Urinary bladder (tissue), 4 donors: ENCODE data around the gene TRPV6. TPM values are rescaled to one million over a fixed set of nuclear protein-coding genes. Genes with fewer than 3 reads are reported as not detected.

ENCODE experiments used
- DNase-seq: peaks from one replicate; pipeline ENCODE4 v3.0.0-alpha.2; 2015; ENCODE audit errors: extremely low spot score
- H3K27ac ChIP-seq: one replicate; pipeline ENCODE4 v1.5.1; 2013; ENCODE audit warnings: low read depth, mild to moderate bottlenecking, moderate library complexity
- H3K36me3 ChIP-seq: one replicate; pipeline ENCODE4 v1.6.1; 2013; ENCODE audit warnings: mild to moderate bottlenecking, moderate library complexity; ENCODE audit not compliant: insufficient read depth
- H3K4me1 ChIP-seq: one replicate; pipeline ENCODE4 v1.6.1; 2013; ENCODE audit warnings: mild to moderate bottlenecking, moderate library complexity; ENCODE audit not compliant: insufficient read depth
- H3K4me3 ChIP-seq: one replicate; pipeline ENCODE4 v1.5.1; 2013; ENCODE audit warnings: low read depth, low read length
- WGBS: extraction: QIAGEN DNeasy Blood & Tissue Kit; methylation state at CpG from one replicate; pipeline ENCODE4 v1.1.7; 2013; 5-methylcytosine and 5-hydroxymethylcytosine counted together
- polyA plus RNA-seq: library from polyadenylated mRNA; stranded (reverse); fragments of 200-250 nt; gene quantifications from one replicate; pipeline ENCODE4 v1.2.3, GENCODE V29; 2013
- total RNA-seq: library from RNA; depleted of rRNA; stranded (reverse); fragments of >200 nt; gene quantifications from one replicate; pipeline ENCODE4 v1.2.3, GENCODE V29; 2014
- donor health status: healthy with polysubstance abuse.
- donor health status: healthy.

TRPV6 gene
- total and polyA plus RNA-seq, 2 donors, result 0.32 to 0.74 TPM

DNA sequence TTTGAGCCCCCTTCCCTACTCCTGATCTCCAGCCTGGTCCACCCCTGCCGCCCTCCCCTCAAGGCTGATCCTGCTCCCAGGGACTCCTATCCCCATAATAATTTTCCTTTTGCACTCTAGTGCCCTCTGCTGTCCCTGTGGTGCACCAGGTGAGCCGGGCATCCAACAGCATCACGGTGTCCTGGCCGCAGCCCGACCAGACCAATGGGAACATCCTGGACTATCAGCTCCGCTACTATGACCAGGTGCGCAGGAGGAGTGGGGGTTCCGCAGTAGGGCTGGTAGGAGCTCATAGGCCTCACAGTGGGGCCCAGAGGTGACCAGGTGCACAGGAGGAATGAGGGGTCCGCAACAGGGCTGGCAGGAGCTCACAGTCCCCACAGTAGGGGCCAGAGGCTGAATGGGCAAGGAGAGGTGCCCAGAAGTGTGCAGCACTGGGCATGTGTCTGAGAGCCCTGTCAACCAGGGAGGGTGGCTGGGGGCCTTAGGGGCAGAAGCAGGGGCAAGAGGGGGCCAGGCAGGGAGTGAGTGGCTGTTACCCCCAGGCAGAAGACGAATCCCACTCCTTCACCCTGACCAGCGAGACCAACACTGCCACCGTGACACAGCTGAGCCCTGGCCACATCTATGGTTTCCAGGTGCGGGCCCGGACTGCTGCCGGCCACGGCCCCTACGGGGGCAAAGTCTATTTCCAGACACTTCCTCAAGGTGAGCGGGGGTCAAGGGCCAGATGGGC is 19.0 kb downstream of the TRPV6 start:
- peaks cover 2% of the 10 kb centered on the region for H3K36me3 ChIP-seq
- DNase-seq, result no peak
- H3K27ac ChIP-seq, result no peak overlapping the region
- WGBS, result 77% methylated on average over 18 of the region's 18 CpGs
- no peak overlapping the region for H3K4me3 ChIP-seq
- no peaks in the 10 kb centered on the region for H3K4me1 ChIP-seq

DNA sequence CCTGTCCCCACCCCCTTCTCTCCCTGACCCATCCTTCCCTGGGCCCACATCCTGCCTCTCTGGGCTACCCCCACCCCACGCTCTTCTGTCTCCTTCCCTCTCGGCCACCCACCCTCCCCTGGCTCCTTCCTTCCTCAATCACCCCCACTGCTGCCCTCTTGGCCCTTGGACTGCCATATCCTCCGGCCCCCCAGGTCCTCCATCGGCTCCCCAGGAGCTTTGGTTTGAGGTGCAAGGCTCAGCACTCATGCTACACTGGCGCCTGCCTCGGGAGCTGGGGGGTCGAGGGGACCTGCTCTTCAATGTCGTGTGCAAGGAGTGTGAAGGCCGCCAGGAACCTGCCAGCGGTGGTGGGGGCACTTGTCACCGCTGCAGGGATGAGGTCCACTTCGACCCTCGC is 19.8 kb downstream of the TRPV6 start:
- WGBS, result 70% methylated on average over 13 of the region's 13 CpGs

DNA sequence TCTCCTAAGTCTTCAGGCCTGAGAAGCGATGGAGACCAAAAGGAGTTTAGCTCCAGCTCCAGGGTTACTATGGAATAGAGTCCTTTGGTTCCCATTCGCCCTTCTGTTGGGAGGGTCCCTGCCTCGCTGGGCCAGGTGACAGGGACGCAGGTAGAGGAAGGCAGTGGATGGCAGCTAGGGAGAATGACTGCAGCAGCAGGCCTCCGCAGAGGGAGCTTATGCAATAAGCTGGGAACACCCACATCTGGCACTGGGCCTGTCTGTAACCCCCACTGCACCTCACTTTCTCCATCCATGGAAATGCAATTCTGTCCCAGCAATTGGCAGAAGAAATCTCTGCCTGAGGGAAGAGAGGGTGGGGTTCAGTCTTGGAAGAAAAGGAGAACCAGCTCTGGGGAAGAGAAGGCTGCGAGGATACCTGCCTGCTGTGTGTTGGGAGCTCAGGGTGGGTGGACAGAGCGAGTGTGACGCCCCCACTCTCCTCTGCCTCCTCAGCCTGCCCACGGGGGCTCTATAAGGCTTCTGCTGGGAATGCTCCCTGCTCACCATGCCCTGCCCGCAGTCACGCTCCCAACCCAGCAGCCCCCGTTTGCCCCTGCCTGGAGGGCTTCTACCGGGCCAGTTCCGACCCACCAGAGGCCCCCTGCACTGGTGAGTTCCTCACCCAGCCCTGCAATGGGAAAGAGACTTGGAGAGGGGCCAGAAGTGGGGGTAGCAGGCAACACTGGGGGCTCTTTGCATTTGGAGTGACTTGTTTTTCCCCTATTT is 20.4 kb downstream of the TRPV6 start:
- no peaks in the 10 kb centered on the region for H3K4me1 ChIP-seq
- H3K36me3 ChIP-seq, result peaks cover 2% of the 10 kb centered on the region
- no peak overlapping the region for H3K27ac ChIP-seq
- WGBS, result 79% methylated on average over 14 of the region's 14 CpGs
- no peak overlapping the region for H3K4me3 ChIP-seq
- no peak for DNase-seq

More for the DNA sequence above, 19.8 kb downstream of the TRPV6 start:
- no peak overlapping the region for H3K27ac ChIP-seq
- H3K4me1 ChIP-seq, result no peaks in the 10 kb centered on the region
- H3K4me3 ChIP-seq, result no peak overlapping the region
- DNase-seq, result no peak
- H3K36me3 ChIP-seq, result peaks cover 2% of the 10 kb centered on the region

DNA sequence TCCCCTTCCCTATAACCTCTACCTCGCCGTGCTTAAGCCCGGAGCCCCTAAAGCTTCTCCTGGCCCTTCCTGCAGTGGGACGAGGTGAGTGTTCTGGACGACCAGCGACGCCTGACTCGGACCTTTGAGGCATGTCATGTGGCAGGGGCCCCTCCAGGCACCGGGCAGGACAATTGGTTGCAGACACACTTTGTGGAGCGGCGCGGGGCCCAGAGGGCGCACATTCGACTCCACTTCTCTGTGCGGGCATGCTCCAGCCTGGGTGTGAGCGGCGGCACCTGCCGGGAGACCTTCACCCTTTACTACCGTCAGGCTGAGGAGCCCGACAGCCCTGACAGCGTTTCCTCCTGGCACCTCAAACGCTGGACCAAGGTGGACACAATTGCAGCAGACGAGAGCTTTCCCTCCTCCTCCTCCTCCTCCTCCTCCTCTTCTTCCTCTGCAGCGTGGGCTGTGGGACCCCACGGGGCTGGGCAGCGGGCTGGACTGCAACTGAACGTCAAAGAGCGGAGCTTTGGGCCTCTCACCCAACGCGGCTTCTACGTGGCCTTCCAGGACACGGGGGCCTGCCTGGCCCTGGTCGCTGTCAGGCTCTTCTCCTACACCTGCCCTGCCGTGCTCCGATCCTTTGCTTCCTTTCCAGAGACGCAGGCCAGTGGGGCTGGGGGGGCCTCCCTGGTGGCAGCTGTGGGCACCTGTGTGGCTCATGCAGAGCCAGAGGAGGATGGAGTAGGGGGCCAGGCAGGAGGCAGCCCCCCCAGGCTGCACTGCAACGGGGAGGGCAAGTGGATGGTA is 21.5 kb downstream of the TRPV6 start:
- WGBS, result 93% methylated on average over 37 of the region's 37 CpGs
- H3K36me3 ChIP-seq, result peaks cover 2% of the 10 kb centered on the region
- H3K4me3 ChIP-seq, result no peak overlapping the region
- DNase-seq, result no peak
- no peaks in the 10 kb centered on the region for H3K4me1 ChIP-seq
- no peak overlapping the region for H3K27ac ChIP-seq

DNA sequence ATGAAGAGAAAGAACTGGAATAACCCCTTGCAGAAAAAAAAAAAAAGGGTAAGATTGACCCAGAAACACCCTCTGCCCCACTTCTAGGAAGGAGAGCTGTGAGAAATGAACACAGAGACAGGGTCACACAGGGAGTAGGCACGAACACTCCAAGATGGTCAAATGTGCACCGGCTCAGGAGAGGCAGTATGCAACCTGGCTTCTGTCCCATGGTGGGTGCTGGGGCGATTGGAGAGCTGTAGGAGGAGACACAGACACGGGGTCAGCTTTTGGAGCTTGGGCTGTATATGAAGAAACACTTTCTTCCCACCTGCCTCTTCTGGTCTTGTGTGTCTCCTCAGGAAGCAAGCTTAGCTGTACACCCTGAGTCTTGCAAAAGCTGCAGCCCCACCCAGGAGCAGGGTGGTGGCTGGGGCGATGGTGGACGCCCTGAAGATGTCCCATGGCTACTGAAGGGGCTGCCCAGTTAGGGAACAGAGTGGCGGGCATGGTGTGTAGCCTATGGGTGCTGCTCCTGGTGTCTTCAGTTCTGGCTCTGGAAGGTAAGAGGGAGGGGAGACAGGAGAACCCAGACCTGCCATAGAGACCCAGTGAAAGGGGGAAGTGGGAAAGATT is 22.7 kb downstream of the TRPV6 start:
- 90% methylated on average over 7 of the region's 7 CpGs for WGBS
- H3K27ac ChIP-seq, result no peak overlapping the region
- H3K4me1 ChIP-seq, result no peaks in the 10 kb centered on the region
- no peaks in the 10 kb centered on the region for H3K36me3 ChIP-seq
- H3K4me3 ChIP-seq, result no peak overlapping the region
- DNase-seq, result no peak

DNA sequence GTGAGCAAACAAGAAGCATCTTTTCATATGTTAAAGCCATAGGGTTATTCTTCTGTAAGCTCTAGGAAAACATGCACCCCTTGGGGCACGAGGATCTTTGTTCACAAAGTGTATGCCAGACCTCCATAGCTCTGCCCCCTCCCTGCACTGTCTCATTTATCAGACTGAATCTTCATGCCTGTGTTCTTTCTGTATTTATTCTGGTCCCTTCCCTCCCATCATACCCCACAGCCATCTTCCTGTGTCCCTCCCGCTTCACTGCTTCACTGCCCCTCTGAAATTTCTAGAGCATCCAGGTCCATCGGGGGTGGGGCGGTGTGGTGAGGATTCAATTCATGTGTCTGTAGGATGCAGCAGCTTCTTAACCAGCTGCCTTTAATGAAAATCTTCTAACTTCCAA is 23.2 kb downstream of the TRPV6 start:
- H3K4me3 ChIP-seq, result no peak overlapping the region
- DNase-seq, result no peak
- WGBS, result 94% methylated on average over 4 of the region's 4 CpGs

DNA sequence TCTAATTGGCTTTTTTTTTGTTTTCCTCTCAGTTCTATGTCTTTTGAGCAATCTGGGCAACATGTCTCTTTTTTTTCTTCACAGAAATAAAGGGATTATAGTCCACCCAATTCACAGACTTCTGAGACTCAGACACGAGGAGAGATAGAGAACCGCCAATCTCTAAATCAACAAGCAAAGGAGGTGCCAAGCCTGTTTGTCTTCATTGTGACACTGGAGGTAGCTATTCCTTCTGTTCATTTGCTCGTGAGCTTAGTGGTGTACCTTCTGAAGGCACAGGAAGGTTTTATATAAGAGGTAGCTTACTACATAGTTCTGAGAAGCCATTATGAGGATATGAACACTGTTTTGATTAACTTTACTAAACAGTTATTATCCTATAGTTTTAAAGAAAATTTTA is 24.6 kb downstream of the TRPV6 start:
- DNase-seq, result no peak
- H3K27ac ChIP-seq, result no peak overlapping the region
- no peaks in the 10 kb centered on the region for H3K4me1 ChIP-seq
- H3K36me3 ChIP-seq, result no peaks in the 10 kb centered on the region
- WGBS, result 87% methylated on average over 3 of the region's 3 CpGs
- H3K4me3 ChIP-seq, result no peak overlapping the region

More for the DNA sequence above, 23.2 kb downstream of the TRPV6 start:
- Histone ChIP-seq H3K4me1 (no peaks in the 10 kb centered on the region), H3K36me3 (no peaks in the 10 kb centered on the region), H3K27ac (no peak overlapping the region)

DNA sequence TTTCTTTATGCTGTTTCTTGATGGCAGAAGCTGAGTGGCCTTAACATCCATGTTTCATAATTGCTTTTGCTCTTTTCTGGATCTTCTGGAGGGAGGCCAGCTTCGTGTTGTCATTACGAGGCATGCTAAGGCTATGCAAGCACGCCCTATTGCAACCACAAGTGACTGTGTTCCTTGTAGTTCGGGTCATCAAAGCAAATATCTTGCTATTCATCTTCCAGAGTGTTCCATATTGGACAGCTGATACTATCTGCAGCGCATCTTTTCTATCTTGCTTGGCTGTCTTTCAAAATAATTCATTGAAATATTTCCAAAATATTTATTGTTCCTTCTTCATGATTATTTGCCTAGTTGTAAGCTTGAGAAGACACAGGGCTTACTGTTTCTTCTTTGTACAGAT is 25.7 kb downstream of the TRPV6 start:
- Histone ChIP-seq H3K4me3 (no peak overlapping the region), H3K36me3 (no peaks in the 10 kb centered on the region), H3K4me1 (no peaks in the 10 kb centered on the region), H3K27ac (no peak overlapping the region)
- 17% methylated on average over 5 of the region's 5 CpGs for WGBS
- peak; percentile 17 for DNase-seq

DNA sequence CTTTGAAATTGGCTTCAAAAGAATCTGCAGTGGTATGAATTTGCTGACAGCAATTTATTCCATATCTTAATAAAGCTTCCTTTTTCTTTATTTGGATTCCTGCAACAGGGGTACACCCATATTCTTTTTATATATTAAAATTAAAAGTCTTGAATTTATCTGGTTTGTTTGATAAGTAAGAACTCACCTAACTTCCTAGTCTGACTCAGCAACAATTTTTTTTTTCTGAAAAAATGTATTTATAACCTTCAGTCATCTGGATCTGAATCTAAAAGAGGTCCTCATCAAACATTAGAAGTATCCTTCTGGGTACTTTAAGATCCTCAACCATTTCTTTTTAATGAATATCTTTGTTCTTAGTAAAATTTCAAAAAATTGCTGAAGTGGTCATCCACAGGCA is 26.1 kb downstream of the TRPV6 start:
- H3K36me3 ChIP-seq, result no peaks in the 10 kb centered on the region
- DNase-seq, result no peak
- no peaks in the 10 kb centered on the region for H3K4me1 ChIP-seq
- H3K27ac ChIP-seq, result no peak overlapping the region
- H3K4me3 ChIP-seq, result no peak overlapping the region

DNA sequence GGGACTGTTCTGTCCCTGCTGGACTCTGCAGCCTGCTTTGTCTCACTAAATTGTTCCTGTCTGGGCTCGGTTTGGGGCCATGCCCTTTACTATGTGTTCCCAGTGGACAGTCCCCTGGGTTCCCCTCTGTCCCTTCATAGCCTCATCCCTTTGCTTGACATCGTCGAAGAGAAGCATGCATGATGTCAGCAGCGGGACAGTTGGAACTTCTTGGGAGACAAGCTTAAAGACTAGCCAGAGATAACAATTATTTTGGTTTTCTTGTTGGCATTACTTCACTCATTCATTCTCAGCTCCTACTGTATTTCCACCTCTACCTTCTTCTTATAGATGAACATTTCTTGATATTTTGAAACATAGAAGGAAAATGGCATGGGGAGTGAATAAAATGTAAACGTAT is 27.9 kb downstream of the TRPV6 start:
- Histone ChIP-seq H3K27ac (no peak overlapping the region), H3K4me1 (no peaks in the 10 kb centered on the region), H3K36me3 (no peaks in the 10 kb centered on the region), H3K4me3 (no peak overlapping the region)
- no peak for DNase-seq
- 74% methylated on average over 5 of the region's 5 CpGs for WGBS

DNA sequence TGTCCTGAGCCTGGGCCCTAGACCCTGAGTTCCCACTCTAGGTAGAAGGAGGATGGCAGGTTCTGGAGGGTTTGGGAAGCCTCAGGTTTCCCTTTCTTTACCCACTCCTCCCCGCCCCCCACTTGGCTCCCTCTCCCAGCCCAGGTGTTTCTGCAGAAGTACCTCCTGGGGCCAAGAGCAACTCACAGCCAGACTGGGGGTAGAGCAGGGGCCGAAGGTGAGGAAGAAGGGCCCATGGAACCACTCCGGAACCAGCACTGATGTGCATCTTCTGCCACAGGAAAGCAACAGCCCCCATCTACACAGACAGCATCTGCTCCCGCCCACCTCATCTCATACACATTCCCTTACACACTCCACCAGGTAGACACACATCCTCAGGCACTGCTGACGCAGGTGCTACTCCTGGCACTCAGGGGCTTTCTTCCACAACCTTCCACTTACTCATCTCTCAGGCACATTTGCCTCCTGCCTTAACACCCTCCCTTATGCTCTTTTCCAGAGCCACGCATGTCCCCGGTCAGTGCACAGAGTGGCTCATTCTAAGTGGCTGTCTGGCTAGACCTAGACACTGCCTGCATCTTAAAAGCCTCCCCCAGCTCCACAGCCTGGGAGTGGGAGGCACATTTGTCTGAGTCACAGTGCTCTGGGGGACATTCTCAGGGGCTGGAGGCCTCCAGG is 28.8 kb downstream of the TRPV6 start:
- WGBS, result 82% methylated on average over 7 of the region's 7 CpGs
- no peak for DNase-seq
- H3K36me3 ChIP-seq, result no peaks in the 10 kb centered on the region
- H3K4me3 ChIP-seq, result no peak overlapping the region
- no peaks in the 10 kb centered on the region for H3K4me1 ChIP-seq
- H3K27ac ChIP-seq, result no peak overlapping the region

DNA sequence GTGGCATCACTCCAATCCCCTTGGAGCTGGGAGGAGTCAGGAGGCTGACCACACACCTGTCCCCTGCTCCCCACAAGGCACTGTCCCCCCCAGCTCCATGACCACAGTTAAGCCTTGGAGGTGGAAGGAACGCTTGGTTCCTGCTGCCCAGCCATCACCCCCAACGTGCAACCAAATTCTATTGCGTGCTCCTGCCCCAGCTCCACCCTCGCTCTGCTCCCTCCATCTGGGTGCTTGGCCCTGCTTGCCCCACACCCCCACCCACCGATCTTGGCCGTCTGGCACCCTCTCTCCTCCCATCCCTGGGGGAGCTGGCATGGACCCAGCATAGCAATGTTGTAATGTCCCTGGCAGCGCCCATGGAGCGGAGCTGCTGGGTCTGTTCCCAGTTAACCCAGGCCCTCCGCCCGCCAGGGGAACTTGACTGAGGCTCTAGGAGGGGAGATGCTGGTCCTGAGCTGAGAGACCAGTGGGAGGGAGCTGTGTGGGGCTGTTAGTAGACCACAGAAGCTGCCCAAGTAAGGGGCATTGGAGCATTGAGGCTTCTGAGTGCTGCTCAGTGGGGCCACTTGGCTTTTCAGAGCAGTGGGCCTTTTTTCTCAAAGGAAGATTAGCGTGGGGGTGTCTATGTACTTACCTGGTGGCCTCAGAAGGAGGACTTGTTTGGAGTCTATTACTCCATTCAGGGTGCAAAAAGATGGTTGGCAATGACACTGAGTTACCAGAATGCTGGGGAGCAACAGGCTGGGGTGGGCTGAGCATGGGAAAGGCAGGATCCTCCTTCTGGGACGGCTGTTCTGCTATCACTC is 29.6 kb downstream of the TRPV6 start:
- H3K27ac ChIP-seq, result no peak overlapping the region
- 43% methylated on average over 12 of the region's 12 CpGs for WGBS
- no peaks in the 10 kb centered on the region for H3K36me3 ChIP-seq
- no peaks in the 10 kb centered on the region for H3K4me1 ChIP-seq
- no peak for DNase-seq
- peak overlapping the region; percentile 87 for H3K4me3 ChIP-seq
